GM21723 (cell line): ENCODE results near the gene DIS3.
A peak's percentile ranks its signal among the peaks of the same experiment; 100 is the strongest.
"Not testable (repeated sequence)": the region's sequence is repeated elsewhere in the genome, so short reads cannot be mapped to it uniquely, and the experiment has no call there.

Experiments used
- ATAC-seq: cut with Tn5 transposase; IDR thresholded peaks from one replicate; pipeline ENCODE4 v1.9.1; 2021; ENCODE audit warnings: mild to moderate bottlenecking, moderate library complexity; ENCODE audit not compliant: unreplicated experiment

The DIS3 gene, protein sequence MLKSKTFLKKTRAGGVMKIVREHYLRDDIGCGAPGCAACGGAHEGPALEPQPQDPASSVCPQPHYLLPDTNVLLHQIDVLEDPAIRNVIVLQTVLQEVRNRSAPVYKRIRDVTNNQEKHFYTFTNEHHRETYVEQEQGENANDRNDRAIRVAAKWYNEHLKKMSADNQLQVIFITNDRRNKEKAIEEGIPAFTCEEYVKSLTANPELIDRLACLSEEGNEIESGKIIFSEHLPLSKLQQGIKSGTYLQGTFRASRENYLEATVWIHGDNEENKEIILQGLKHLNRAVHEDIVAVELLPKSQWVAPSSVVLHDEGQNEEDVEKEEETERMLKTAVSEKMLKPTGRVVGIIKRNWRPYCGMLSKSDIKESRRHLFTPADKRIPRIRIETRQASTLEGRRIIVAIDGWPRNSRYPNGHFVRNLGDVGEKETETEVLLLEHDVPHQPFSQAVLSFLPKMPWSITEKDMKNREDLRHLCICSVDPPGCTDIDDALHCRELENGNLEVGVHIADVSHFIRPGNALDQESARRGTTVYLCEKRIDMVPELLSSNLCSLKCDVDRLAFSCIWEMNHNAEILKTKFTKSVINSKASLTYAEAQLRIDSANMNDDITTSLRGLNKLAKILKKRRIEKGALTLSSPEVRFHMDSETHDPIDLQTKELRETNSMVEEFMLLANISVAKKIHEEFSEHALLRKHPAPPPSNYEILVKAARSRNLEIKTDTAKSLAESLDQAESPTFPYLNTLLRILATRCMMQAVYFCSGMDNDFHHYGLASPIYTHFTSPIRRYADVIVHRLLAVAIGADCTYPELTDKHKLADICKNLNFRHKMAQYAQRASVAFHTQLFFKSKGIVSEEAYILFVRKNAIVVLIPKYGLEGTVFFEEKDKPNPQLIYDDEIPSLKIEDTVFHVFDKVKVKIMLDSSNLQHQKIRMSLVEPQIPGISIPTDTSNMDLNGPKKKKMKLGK

DNA sequence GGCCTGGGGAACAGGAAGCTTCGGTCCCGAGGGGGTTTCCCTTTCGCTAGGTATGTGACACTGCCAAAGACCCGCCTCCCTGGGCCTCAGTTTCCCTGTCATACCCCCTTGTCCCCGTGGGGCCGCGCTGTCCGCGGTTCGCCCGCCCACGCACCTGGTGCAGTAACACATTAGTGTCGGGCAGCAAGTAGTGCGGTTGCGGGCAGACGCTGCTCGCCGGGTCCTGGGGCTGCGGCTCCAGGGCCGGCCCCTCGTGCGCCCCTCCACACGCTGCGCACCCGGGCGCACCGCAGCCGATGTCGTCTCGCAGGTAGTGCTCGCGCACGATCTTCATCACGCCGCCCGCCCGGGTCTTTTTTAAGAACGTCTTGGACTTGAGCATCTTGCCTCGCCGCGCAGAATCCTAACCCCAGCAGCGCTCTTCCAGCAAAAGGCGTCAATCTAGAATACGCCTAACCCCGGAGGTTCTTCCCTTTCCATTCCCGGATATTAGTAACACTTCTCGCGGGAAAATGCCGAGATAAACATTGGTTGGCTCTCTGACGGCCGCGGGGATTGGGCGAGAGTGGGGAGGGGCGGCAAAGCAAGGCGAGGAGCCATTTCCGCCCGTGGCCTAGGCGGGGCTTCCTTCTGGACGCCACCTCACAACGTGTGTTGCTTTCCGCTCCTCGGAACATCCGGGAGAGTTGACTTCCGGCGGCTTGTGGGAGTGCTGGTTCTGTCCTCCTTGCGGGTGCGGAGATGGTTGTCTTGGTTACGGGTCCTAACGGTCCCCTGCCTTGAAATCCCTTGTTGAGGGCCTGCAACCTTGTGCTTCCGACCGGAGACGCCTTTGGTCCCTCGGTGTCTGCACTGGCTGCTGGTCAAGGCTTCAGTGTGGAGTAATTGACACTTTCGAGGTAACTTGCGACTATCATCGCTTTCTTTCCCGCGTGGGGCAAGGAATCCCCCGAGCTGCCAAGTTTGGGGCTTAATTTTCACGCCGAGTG is at the start of gene DIS3, which contains the start of gene PIBF1:
DIS3 (minus strand) TSS at position 450 of the 989 bp plus-strand sequence; CDS start at position 382, 68 bp downstream.
PIBF1 (plus strand) TSS at position 683 of the 989 bp plus-strand sequence. CDS start 1,337 bp downstream, outside the sequence.
- ATAC-seq: peak; percentile 98

DNA sequence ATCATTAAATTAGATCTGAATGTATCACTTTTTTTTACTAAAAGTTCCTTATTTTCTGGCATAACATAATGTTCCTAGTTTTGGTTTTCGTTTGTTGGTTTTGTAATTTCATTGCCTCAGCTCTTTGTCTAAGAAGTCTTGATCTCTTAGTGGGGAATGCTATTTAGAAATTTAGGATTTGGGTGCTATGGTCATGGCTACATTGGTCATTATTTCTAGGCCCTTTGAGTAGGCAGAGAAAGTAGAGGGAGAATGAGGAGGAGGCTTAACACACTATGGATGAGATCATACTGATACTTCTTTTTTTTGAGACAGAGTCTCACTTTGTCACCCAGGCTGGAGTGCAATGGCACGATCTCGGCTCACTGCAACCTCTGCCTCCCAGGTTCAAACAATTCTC is 42.0 kb upstream of the DIS3 start:
- no peak for ATAC-seq

DNA sequence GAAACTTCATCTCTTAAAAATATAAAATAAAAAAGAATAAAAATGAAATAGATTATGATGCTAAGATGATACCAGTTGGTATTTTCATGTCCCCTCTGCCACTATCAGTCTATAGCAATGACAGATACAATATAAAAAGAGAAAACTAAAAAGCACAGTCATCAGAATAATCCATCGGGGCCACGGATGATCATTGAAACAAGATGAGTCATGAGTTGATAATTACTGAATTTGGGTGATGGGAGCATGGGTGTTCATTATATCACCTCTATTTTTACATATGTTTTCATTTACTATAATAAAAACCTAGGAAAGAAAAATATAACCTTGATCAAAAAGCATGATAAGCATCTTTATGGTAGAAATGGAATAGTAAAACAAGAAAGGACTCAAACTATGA is 41.4 kb upstream of the DIS3 start:
- ATAC-seq: no peak

DNA sequence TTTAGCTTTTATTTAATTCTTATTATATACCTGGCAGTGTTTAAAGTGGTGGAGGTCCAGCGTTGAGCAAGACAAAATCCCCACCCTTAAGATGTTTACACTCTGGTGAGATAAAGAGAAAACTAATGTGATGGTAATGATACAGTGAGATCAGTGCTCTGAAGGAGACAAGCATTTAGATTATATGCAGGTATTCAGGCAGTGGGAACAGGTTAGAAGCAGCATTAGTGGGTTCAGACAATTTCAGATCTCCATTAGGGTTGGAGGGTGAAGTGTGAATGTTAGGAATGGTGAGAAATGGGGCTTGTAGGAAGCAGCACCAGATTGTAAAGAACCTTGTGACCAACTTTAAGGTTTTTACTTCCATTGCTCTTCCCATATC is 39.2 kb upstream of the DIS3 start:
- ATAC-seq: no peak

DNA sequence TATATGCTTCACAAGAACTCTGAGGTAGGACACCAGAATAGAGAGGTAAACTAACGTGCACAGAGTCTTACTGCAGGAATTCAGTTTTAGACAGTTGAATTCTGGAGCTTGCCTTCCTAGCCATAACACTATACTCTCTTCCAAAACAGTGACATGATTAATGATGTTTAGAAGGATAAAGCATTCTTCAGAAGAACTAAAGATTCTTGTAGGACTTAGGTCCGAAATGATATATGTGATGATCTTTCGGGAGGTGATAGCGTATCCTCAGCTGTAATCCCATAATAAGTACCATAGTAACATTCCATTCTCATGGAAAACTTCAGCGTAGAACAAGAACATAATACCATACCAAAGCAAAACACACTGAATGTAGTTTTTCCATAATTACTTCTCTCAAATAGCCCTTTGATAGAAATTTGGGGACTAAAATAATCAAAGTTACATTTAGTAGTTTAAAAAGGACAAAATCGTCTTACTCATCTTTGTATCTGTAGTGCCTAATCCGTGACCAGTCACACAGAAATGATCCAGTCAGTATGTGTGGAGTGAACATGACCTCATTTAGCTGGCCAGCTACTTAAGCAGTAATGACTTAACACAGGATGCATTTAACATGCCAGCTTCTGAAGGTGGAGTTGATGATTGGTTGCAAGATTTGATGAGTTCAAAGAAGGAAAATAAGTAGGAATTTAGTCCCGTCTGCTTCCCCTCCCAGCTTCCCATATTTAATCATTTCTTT is 38.6 kb upstream of the DIS3 start:
- no peak for ATAC-seq

DNA sequence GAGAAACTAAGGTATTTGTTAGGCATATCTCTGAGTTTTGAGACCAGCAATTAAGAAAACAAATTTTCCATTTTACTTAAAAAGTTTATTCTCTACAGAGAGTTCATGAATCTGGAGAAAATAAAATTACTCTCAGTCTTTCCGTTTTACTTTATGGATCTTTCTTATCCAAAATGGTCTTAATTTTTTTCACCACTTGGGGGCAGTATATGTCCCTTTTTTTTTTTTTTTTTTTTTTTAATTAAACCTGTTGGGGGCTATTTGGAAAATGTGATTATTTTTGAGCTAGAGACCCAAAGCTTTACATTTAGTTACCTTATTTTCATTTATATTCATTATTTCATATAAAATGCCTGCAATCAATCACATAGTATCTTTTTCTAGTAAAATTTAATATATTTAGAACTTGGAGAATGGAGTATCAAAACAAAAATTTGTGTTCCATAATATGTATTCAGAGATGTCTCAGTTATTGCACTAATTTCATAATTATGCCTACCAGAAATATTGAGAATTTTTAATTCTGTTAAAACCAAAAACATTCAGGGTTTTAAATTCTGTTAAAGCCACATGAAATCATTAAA is 27.3 kb upstream of the DIS3 start:
- ATAC-seq: peak; percentile 57

DNA sequence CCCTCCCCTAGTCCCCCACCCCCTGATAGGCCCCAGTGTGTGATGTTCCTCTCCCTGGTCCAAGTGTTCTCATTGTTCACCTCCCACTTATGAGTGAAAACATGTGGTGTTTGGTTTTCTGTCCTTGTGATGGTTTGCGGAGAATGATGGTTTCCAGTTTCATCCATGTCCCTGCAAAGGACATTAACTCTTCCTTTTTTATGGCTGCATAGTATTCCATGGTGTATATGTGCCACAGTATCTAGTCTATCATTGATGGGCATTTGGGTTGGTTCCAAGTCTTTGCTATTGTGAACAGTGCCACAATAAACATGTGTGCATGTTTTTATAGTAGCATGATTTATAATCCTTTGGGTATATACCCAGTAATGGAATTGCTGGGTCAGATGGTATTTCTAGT is 24.8 kb upstream of the DIS3 start:
- ATAC-seq: not testable (repeated sequence)

DNA sequence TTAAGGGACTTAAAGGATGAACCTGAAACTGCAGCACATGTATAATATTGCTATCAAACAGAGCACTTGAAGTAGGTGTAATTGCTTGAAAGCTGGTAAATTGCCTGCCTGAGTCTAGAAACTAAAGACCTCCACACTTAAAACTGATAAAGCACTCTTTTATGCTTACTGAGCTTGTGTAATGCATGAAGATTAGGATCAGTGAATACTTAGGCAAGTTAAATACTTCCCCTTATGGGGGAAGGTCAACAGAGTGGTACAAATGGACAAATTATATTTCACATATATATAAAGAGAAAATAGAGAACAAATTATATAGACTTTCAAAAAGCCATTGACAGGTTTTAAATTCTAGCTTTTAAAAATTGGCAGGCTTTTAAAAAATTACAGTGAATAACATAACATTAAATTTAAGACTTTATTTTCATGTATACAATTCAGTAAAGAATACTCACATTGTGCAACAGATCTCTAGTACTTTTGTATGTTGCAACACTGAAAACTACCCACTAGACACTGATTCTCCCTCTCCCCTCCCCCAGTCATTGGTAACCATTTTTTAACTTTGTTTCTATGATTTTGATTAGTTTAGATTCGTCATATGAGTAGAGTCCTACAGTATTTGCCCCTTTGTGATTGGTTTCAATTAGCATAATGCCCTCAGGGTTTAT is 24.1 kb upstream of the DIS3 start:
- no peak for ATAC-seq

DNA sequence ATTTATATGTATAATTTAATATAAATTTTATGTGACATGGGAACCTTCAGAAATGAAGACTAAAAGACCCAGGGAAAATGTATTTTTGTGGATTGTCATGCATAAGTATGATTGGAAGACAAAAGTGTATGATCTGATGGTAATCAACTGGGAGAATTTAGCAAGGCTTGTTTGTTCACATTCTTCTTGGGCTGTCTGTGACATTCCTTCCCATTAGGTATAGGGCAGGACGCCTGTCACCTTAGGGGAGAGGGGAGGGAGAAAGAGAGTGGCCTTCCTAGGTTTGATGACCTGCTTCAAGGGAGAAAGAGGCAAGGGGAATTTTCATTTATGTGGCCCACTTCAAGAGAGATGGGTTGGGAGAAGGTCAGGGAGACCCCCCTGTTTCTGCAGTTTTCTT is 22.6 kb upstream of the DIS3 start:
- no peak for ATAC-seq

DNA sequence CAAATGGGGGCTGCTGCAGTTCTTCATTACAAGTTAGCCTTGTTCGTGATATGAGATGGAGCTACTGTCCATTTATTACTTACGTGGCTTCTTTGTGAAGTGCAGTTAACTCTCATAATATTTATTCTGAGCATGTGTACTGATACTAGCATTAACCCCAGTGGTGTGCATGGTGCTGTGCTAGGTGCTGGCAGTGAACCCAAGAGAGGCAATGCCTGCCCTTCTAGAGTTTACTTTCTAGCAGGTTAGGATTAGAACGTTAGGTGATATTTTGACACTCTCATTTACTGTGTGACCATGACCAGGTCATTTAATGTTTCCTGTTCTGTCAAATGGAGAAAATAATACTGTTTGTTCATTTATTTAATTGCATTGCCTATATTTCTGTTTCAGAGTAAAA is 17.1 kb upstream of the DIS3 start:
- ATAC-seq: no peak

DNA sequence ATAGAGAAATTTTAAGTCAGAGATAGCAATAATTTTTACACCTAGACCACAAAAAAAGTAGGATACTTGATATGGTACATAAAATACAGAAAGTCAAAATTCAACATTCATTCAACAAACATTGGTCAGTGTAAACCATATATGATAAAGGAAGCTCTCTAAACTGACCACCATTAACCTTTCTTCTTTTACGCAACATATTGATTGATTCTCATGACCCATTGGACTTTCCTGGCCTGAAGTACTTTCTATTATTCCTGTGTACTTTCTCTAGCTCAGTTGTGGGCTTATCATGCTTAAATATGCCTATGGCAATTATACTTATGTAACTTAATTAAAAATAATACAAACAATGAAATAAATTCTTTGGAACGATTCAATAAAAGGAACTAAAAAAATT is 10.9 kb upstream of the DIS3 start:
- no peak for ATAC-seq

DNA sequence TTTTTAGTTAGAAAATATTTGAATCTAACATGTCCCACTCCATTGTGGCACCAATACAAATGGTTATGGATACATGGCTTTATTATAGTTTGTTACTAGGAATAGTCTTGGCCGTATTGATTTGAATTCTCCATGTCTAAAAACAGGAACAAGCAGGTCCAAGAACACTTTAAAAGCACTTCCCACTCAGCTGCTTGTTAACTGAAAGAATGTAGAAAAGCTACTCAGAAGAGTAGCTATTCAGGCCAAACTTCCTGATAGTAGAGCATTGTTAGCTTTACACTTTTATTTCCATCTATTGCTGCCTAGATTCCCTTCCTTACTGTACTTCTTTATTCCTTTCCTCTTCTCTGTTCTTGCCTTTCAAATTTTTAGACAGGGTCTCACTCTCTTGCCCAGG is 7.1 kb upstream of the DIS3 start:
- no peak for ATAC-seq

DNA sequence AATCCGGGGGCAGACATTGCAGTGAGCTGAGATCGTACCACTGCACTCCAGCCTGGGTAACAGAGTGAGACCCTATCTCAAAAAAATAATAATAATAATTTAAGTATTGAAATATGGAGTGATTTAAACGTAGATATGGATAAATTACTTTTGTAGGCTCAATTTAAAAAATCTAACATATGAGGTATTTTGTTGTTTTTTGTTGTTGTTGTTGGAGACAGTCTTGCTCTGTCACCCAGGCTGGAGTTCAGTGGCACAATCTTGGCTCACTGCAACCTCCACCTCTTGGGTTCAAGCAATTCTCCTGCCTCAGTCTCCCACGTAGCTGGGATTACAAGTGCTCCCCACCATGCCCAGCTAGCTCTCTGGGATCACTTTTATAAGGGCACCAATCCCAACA is 3.0 kb upstream of the DIS3 start:
- not testable (repeated sequence) for ATAC-seq

DNA sequence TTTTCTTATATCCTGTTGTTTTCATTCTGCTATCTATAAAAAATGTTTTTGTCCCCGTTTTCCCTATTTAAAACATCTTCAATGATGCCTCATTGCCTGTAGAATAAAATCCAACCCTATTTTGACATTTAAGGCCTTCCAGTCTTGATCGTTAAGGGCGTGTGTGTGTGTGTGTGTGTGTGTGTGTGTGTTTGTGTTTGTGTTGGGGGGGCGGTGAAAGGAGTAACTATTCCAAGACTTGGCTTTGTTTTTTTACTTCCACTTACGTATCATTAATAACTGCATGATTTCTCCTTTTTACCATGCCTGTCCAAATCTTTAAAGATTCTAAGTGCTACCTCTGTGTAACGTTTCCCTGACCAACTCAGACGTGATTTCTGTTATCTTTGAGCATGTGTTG is 1.0 kb upstream of the DIS3 start:
- no peak for ATAC-seq

DNA sequence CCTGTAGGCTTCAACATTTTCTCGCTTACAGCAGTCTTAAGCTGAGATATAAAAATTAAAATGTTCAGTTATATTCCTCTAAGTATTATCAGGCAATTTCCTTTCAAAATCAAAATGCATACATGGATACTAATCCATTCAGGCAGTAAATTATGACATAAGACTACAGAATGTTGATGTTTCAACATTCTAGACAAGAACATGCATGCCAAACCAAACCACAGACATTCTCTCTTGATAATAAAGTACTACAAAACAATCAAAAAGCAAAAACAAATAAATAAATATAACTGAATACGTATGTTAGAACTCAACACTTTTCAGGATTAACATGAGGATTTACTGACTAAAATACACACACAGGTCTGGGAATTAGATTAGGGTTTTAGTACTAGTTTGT is 7.7 kb downstream of the DIS3 start:
- ATAC-seq: no peak

DNA sequence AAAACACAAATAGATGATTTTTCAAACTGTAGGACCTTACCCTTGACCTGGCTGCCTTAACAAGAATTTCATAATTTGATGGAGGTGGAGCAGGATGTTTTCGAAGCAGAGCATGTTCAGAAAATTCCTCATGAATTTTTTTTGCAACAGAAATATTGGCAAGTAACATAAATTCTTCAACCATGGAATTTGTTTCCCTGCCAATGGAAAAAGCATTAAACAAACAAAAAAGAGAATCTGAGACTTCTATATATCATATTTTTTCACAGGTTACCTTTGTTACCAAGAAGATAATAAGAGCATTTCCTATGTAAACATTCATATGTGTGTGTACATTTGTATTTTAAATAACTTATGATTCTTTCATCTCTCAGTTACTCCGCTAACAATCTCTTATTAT is 18.3 kb downstream of the DIS3 start:
- ATAC-seq: no peak

DNA sequence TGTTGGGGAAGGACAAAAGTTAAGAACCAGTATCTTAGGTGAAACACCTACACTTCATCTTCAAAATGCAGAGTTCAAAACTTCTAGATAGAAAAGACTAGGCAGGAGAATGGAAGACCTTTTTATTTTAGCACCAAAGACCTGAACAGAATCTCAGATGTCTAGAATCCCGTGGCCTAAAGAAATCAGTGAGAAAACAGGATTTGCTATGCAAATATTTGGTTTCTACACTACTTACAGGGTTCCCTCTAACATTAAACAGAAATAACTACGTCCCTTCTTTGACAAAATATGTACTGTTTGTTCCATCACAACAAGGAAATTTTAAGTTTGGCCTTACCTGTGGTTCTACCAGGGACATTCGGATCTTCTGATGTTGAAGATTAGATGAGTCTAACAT is 21.5 kb downstream of the DIS3 start:
- no peak for ATAC-seq

DNA sequence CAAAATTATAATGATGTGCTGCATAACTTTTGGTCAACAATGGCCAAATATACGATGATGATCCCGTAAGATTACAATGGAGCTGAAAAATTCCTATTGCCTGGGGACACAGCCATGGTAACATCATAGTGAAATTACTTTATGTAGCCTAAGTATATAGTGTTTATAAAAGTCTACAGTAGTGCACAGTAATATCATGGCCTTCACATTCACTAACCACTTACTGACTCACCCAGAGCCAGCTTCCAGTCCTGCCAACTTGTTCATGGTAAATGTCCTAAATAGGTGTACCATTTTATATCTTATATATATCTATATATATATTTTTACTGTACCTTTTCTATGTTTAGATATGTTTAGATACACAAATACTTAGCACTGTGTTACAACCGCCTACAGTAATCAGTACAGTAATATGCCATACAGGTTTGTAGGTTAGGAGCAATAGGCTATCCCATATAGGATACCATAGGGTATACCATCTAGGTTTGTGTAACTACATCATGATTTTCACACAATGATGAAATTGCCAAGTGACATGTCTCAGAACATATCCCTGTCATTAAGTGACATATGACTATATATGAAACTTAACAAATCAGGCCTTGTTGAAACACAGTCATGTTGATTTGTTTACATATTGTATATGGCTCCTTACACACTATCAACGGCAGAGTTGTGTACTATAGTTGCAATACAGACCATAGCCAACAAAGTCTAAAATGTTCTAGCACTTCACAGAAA is 23.7 kb downstream of the DIS3 start:
- no peak for ATAC-seq
